ENCODE results near the gene CTLA4.

DNA sequence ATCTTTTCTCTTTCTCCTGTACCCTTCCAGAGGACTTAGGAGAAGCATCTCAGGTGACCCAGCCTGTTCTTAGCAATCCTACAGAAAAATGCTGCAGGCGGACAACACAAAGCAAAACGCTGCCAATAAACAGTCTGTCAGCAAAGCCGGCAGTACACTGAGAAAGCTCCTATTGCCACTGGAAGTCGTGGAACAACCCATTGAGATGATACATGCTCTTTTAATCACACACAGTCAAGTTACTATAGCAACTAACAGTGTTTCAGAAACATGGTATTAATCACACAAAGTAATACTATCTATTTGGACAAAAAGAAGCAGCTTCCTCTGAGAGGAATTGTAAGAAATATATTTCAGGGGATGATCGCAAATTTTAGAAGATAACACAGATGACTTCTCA is 10.5 kb downstream of the CTLA4 start:
- TF ChIP-seq, protein P1, sequence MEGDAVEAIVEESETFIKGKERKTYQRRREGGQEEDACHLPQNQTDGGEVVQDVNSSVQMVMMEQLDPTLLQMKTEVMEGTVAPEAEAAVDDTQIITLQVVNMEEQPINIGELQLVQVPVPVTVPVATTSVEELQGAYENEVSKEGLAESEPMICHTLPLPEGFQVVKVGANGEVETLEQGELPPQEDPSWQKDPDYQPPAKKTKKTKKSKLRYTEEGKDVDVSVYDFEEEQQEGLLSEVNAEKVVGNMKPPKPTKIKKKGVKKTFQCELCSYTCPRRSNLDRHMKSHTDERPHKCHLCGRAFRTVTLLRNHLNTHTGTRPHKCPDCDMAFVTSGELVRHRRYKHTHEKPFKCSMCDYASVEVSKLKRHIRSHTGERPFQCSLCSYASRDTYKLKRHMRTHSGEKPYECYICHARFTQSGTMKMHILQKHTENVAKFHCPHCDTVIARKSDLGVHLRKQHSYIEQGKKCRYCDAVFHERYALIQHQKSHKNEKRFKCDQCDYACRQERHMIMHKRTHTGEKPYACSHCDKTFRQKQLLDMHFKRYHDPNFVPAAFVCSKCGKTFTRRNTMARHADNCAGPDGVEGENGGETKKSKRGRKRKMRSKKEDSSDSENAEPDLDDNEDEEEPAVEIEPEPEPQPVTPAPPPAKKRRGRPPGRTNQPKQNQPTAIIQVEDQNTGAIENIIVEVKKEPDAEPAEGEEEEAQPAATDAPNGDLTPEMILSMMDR (IDR thresholded peaks at IDR 0.05) = no peak
- no peak for TF ChIP-seq ZFX (IDR thresholded peaks at IDR 0.05; ENCODE audit: borderline replicate concordance)
